GM21723 (cell line): ENCODE measurements around the gene FGF7.
"Not testable (repeated sequence)": the region's sequence is repeated elsewhere in the genome, so short reads cannot be mapped to it uniquely, and the experiment has no call there.

Experiments used
- ATAC-seq: cut with Tn5 transposase; IDR thresholded peaks from one replicate; pipeline ENCODE4 v1.9.1; 2021; ENCODE audit warnings: mild to moderate bottlenecking, moderate library complexity; ENCODE audit not compliant: unreplicated experiment

The FGF7 gene

DNA sequence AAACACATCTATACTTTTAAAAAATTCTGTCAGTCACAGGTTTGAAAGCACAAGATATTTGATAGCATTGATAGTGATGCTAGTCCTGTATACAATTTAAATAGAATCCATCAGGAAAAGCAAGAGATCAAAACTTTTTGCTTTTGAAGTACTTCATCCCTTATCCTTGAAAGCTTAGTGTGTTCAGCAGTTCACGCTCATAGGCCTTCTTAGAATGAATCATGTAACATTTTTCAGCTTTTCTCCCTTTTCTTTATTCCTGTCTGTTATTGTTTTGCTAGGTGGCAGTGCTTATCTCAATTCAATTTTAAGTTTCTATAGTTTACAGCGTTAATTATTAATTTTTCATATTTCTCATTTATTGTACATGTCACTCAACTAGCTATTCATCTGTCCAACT lies 69.1 kb downstream of the FGF7 start:
- ATAC-seq = no peak

DNA sequence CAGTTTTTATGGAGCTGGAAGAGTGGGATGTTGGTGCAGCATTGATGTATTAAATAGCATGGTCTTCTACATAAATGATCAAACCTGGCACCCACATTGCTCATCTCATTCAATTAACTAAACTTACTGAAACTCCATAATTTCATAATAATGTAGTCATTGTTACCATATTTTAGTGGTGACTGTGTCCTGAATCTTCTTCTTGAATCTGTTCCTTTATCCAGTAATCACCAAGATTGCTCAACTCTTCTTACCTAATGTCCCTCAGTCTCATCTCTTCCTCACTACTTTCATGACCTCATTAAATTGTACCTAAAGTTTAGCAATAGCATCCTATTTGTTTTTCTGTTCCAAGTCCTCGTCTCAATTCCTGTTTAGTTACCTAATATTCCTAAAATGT lies 69.8 kb downstream of the FGF7 start:
- no peak for ATAC-seq

DNA sequence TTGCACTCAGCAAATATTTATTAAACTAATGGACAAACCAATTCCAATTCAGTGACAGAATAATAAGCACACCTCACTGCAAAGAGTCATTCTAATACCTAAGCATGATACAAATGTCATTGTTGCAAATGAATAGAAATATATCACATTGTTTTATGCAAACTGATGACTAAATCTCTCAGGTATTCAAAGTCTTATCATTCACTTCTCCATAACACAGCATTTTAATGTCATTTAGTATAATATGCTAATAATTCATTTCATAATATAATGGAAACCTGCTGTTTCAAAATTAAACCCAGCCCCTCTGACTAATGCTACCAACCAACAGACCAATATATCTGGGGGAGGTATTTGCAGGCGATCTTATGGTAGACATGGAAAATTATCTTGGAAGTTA lies 71.8 kb downstream of the FGF7 start:
- no peak for ATAC-seq

DNA sequence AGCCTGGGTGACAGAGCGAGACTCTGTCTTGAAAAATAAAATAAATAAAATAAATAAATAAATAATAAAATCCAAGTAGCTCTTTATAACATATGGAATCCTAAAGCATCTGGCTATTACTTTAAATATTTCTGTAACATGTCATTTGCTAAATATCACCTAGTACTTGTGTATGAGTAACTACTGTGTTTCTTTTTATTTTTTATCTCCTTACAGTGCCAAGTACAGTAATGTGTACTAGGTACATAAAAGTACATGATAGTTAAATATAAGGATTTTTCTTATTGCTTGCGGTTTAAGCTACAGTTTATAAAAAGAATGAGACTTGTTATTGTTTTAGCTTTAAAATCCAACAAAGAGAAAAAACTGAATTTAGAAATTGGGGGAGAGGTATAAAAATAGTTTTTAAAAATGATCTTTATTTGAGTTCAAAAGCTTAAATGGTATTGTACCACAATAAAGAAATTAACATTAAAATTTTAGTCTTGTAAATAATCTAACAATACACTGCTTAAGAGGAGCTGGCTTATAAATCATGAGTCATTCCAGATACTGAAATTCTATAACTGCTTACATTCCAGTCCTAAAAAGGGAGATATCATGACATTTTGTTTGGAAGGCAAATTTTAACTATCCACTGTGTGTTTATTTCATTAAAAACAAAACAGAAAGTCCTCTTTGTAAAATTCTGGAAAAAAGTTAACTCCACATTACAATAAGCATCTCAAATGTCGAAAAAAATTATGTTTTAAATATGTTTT lies 73.1 kb downstream of the FGF7 start:
- ATAC-seq = no peak

DNA sequence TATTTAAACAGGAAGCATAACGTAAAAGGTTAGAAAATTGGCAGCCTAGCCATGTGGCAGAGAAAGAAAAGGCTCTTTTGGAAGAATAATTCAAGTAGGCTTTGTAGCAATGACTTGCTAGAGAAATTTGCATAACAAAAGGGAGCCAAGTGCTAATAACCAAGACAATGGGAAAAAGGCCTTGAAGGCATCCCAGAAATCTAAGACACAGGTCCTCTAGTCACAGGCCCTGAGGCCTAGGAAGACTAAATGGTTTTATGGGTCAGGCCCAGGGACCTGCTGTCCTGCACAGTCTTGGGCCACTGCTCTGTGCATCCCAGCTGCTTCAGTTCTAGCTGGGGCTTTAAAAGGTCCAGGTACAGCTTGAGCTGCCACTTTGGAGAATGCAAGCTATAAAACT lies 78.5 kb downstream of the FGF7 start:
- ATAC-seq = no peak

DNA sequence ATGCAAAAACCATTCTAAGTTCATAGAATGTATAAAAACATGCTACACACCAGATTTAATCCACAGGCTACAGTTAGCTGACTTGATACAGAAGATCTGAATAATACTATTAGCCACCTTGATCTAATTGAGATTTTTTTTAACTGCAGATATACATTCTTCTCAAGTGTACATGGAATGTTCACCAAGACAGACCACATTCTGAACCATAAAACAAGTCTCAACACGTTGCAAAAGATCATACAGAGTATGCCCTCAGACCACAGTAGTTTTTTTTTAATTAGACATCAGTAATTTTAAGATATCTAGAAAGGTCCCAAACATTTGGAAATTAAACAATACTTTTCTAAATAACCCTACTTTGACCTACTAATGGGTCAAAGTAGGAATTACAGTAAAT lies 83.3 kb downstream of the FGF7 start:
- no peak for ATAC-seq

DNA sequence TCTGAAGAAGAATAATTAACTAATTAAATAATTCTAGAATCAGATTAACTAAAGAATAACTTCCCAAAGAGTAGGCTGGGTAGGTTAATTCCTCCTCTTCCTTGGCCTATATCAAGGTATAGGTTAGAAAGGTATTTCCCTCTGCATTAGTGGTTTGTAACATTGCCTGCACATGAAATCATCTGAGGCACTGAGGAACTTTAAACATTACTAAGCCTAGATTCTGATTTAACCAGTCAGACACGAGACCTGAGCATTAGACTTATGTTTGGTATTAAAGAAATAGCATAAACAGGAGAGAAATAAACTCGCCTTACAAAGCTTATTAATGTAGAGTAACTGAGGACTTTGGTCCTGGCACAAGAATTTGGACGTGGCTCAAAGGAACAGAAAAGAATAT lies 84.2 kb downstream of the FGF7 start:
- no peak for ATAC-seq

DNA sequence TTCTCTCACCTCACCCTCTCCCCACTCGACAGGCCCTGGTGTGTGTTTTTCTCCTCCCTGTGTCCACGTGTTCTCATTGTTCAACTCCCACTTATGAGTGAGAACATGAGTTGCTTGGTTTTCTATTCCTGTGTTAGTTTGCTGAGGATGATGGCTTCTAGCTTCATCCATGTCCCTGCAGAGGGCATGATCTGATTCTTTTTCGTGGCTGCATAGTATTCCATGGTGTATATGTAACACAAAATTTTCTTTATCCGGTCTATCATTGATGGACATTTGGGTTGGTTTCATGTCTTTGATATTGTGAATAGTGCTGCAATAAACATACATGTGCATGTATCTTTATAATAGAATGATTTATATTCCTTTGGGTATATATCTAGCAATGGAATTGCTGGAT lies 89.7 kb downstream of the FGF7 start:
- ATAC-seq = not testable (repeated sequence)

DNA sequence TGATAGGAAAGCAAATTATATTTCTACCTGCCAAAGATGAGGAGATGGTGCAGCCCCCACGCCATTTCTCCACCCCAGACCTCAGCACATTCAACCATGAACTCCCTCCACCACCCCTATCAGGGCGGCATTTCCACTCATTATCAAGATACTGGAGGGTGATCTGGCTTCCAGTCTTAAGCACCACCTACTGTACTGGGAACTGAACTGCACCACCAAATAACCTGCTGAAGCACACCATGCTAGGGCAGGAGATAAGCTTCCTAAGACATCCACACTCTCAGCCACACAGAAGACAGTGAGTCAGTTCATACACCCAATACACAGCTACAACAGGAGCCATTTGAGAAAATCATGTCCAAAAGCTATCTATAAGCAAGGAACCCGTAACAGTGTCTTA lies 98.8 kb downstream of the FGF7 start:
- ATAC-seq = no peak

DNA sequence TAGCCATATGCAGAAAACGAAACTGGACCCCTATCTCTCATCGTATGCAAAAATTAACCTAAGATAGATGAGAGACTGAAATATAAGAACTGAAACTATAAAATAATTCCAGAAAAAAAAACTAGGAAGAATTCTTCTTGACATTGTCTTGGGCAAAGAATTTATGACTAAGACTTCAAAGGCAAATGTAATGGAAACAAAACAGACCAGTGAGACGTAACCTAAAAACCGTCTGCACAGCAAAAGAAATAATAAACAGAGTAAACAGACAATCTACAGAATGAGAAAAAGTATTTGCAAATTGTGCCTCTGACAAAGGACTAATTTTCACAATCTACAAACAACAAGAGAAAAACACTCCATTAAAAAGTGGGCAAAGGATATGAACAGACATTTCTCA lies 105.2 kb downstream of the FGF7 start:
- ATAC-seq = no peak

DNA sequence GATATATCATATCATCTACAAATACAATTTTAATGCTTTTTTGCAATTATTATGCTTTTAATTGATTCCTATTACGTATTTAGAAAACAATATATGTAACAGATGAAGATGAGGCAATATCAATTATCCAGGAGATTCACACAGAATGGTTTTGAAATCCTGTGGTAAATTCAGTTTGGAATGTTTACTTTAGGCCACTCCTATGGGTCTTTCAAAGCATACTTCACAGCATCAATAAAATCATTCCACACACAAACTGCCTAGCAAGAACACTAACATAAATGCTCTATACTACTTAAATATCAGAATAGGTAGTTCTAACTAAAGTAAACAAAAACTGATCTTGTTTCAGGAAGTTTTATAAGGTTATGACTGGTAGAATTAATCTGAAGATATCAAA lies 107.0 kb downstream of the FGF7 start:
- ATAC-seq = no peak
